ENCODE results near the gene SCRN1. TPM values are rescaled to one million over a fixed set of nuclear protein-coding genes. Genes with fewer than 3 reads are reported as not detected.
A peak's percentile ranks its signal among the peaks of the same experiment; 100 is the strongest.

The SCRN1 gene
- polyA plus RNA-seq, 1 experiment = 81.4 TPM

DNA sequence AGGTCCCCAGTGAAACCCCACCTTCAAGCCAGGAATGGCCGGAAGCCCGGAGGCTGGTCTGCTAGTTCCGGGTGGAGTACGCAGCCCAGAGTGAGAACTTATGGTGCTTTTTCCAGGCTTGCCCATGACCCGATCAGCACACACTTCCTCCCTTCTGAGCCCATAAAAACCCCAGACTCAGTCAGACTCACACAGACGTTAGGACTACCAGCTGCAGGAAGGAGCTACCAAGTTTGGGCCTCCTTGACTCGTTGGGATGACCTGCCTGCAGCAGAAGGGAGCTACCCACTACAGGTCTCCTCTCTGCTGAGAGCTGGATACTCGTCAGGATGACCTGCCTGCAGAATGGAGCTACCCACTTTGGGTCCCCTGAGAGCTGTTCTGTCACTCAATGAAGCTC, 39.1 kb downstream of the SCRN1 start:
- no peaks in the 10 kb centered on the region for H3K27me3 ChIP-seq (ENCODE audit: control insufficient read depth, insufficient read depth, low read length)
- TF ChIP-seq, protein P1, sequence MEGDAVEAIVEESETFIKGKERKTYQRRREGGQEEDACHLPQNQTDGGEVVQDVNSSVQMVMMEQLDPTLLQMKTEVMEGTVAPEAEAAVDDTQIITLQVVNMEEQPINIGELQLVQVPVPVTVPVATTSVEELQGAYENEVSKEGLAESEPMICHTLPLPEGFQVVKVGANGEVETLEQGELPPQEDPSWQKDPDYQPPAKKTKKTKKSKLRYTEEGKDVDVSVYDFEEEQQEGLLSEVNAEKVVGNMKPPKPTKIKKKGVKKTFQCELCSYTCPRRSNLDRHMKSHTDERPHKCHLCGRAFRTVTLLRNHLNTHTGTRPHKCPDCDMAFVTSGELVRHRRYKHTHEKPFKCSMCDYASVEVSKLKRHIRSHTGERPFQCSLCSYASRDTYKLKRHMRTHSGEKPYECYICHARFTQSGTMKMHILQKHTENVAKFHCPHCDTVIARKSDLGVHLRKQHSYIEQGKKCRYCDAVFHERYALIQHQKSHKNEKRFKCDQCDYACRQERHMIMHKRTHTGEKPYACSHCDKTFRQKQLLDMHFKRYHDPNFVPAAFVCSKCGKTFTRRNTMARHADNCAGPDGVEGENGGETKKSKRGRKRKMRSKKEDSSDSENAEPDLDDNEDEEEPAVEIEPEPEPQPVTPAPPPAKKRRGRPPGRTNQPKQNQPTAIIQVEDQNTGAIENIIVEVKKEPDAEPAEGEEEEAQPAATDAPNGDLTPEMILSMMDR (IDR thresholded peaks at IDR 0.05; ENCODE audit: insufficient read depth, low read depth, low read length) = no peak
- peaks cover 21% of the 10 kb centered on the region for H3K36me3 ChIP-seq (ENCODE audit: control insufficient read depth, insufficient read depth, low read length)
- no peak overlapping the region for H3K4me3 ChIP-seq (ENCODE audit: low read depth, low read length)
- no peak for DNase-seq (ENCODE audit: low read depth)
- ChIA-PET POLR2A (no interaction called here), CTCF (interaction anchor here (1.4 to 1.5 kb wide), 2 partner anchors 10 to 22 kb away, joined by 3 to 4 read pairs; no protein-coding TSS in a partner anchor)

DNA sequence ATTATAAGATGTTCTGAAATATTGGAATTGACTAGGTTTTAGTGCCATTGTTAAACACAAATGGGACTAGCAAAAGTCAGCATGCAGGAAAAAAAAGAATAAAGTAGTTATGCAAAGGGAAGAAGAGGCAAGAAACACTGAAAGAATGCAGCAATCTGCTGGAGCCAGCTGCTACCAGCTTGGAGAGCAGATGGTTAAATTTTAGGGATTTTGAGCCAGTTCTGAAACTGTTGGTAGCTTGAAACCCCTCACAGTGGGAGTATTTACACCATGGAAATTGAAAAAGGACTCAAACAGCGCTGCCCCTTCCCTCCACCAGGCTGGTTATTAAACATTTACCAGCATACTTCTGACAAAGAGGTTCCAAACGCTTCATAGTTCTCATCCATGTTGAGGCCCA, 41.0 kb downstream of the SCRN1 start:
- CTCF ChIA-PET = no interaction called here
- Histone ChIP-seq H3K36me3 (ENCODE audit: control insufficient read depth, insufficient read depth, low read length) (peaks cover 26% of the 10 kb centered on the region), H3K4me3 (ENCODE audit: low read depth, low read length) (no peak overlapping the region), H3K27me3 (ENCODE audit: control insufficient read depth, insufficient read depth, low read length) (no peaks in the 10 kb centered on the region)
- no peak for DNase-seq (ENCODE audit: low read depth)
- POLR2A ChIA-PET = no interaction called here
- TF ChIP-seq, protein P1 (IDR thresholded peaks at IDR 0.05; ENCODE audit: insufficient read depth, low read depth, low read length) = no peak

DNA sequence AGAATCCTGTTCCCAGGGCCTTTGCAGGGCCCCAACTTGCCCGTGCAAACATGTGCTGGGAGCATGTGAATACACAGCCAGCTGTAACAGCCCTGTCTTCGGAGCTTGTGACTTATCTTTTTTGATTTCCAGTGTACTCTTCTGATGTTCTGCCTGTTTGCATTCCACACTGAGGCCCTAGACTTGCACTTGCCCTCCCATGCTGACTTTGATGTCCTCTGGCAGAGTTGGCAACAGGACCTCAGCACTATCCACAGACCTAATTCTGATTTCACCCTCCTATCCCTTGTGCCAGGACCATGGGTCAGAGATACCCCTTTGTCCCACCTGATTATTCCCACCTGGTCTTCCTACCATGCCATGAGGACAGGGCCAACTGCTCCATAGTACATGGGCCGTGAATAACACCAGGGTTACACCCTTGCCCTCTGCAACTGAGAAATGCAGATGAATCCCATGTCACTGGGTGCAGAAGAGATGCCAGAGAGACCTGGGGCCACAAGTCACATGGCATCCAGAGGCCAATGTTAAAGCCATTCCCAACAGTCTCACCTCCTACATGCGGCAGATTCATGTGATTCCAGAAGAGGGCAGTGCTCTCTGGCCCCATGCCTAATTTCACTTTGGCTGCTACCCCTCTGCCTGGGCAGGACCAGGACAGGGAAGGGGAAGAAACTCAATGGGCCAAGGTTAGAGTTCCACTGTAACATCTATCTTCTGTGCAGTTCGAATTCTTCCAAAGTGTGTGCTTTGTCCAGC, 43.0 kb downstream of the SCRN1 start:
- TF ChIP-seq, protein P1 (IDR thresholded peaks at IDR 0.05; ENCODE audit: insufficient read depth, low read depth, low read length) = peak; percentile 33; the same call in 1 of the 2 replicates
- CTCF ChIA-PET = interaction anchor here (1.0 kb wide), 1 partner anchor 11 kb away, joined by 3 read pairs; no protein-coding TSS in a partner anchor
- Histone ChIP-seq H3K27me3 (ENCODE audit: control insufficient read depth, insufficient read depth, low read length) (no peaks in the 10 kb centered on the region), H3K4me3 (ENCODE audit: low read depth, low read length) (no peak overlapping the region), H3K36me3 (ENCODE audit: control insufficient read depth, insufficient read depth, low read length) (peaks cover 34% of the 10 kb centered on the region)
- POLR2A ChIA-PET = no interaction called here
- DNase-seq (ENCODE audit: low read depth) = no peak

- ChIA-PET POLR2A (no interaction called here), CTCF (interaction anchor here (1.4 to 3.5 kb wide), 2 partner anchors 11 to 24 kb away, joined by 3 to 9 read pairs; no protein-coding TSS in a partner anchor)
- H3K27me3 ChIP-seq (ENCODE audit: control insufficient read depth, insufficient read depth, low read length) = no peaks in the 10 kb centered on the region
- TF ChIP-seq, protein P1 (IDR thresholded peaks at IDR 0.05; ENCODE audit: insufficient read depth, low read depth, low read length) = no peak
- peaks cover 30% of the 10 kb centered on the region for H3K36me3 ChIP-seq (ENCODE audit: control insufficient read depth, insufficient read depth, low read length)
- no peak for DNase-seq (ENCODE audit: low read depth)
- no peak overlapping the region for H3K4me3 ChIP-seq (ENCODE audit: low read depth, low read length)
Observed at GRCh38 chr7:29945259-29945809, 44.3 kb downstream of the SCRN1 start.

DNA sequence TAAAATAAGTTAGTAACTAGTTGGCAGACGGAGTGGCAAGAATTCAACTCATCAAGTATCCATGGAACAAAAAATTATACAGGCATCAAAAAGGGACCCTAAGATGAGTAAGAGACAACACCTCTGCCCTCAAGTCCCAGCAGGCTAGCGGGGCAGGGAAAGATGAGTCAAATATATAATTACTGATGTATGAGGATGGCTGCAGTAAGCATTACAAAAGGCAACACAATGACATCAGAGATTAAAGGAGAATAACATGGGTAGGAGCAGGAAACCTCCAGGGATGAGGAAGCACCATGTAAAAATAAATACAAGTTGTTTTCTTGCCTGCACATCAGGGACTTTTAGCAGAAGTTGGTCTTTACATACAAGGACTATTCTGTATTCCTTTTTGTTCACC, 49.4 kb downstream of the SCRN1 start:
- no peak for DNase-seq (ENCODE audit: low read depth)
- Histone ChIP-seq H3K27me3 (ENCODE audit: control insufficient read depth, insufficient read depth, low read length) (no peaks in the 10 kb centered on the region), H3K36me3 (ENCODE audit: control insufficient read depth, insufficient read depth, low read length) (peaks cover 32% of the 10 kb centered on the region), H3K4me3 (ENCODE audit: low read depth, low read length) (no peak overlapping the region)
- CTCF ChIA-PET = interaction anchor here (0.8 to 1.0 kb wide), 2 partner anchors 10 to 19 kb away, joined by 3 read pairs; no protein-coding TSS in a partner anchor
- POLR2A ChIA-PET = no interaction called here
- TF ChIP-seq, protein P1 (IDR thresholded peaks at IDR 0.05; ENCODE audit: insufficient read depth, low read depth, low read length) = no peak
